GM23338 (cell line): ENCODE data around the gene FAM117B. TPM values are rescaled to one million over a fixed set of nuclear protein-coding genes. Genes with fewer than 3 reads are reported as not detected.

Experiments used
- ATAC-seq: fragments of 200-7000 bp; cut with Tn5 transposase; 3 replicates; pipeline ENCODE4 v1.9.1; 2020
- DNase-seq: peaks from one replicate; pipeline ENCODE4 v3.0.0-alpha.2; 2015; ENCODE audit warnings: low spot score
- H2AFZ ChIP-seq: fragments of 200-600 bp; sonication (generic); 2 replicates; pipeline ENCODE4 v1.8.0; 2016; ENCODE audit warnings: antibody characterized with exemption, mild to moderate bottlenecking, moderate library complexity
- H3F3A ChIP-seq: fragments of 200-600 bp; sonication (generic); replicated peaks from 2 replicates; pipeline ENCODE4 v1.8.0; 2017; ENCODE audit warnings: antibody characterized with exemption, mixed run types, low read depth
- H3K27ac ChIP-seq: fragments of 200-600 bp; sonication (generic); 2 replicates; pipeline ENCODE4 v1.6.1; 2016; ENCODE audit warnings: low read depth
- H3K27me3 ChIP-seq: fragments of 200-600 bp; sonication (generic); 2 replicates; pipeline ENCODE4 v1.8.0; 2016; ENCODE audit warnings: mild to moderate bottlenecking, mixed run types, moderate library complexity; ENCODE audit not compliant: insufficient read depth
- H3K36me3 ChIP-seq: fragments of 200-600 bp; sonication (generic); 2 replicates; pipeline ENCODE4 v1.8.0; 2016; ENCODE audit warnings: mild to moderate bottlenecking; ENCODE audit not compliant: insufficient read depth
- H3K4me1 ChIP-seq: fragments of 200-600 bp; sonication (generic); 2 replicates; pipeline ENCODE4 v1.8.0; 2016; ENCODE audit warnings: mild to moderate bottlenecking, moderate library complexity; ENCODE audit not compliant: insufficient read depth
- H3K4me2 ChIP-seq: fragments of 200-600 bp; sonication (generic); 2 replicates; pipeline ENCODE4 v1.7.1; 2017; ENCODE audit warnings: mixed run types
- H3K4me3 ChIP-seq: fragments of 200-600 bp; sonication (generic); 2 replicates; pipeline ENCODE4 v1.6.1; 2016; ENCODE audit warnings: mixed run types
- H3K79me2 ChIP-seq: fragments of 200-600 bp; sonication (generic); replicated peaks from 2 replicates; pipeline ENCODE4 v1.8.0; 2017; ENCODE audit warnings: mild to moderate bottlenecking; ENCODE audit not compliant: insufficient read depth
- H3K9me2 ChIP-seq: fragments of 200-600 bp; sonication (generic); 2 replicates; pipeline ENCODE4 v1.8.0; 2017; ENCODE audit not compliant: insufficient read depth
- H4K20me1 ChIP-seq: fragments of 200-600 bp; sonication (generic); replicated peaks from 2 replicates; pipeline ENCODE4 v1.8.0; 2017; ENCODE audit warnings: mild to moderate bottlenecking; ENCODE audit not compliant: insufficient read depth
- H3K27ac Mint-ChIP-seq: 2 replicates; pipeline ENCODE4 v1.8.0; 2020; ENCODE audit warnings: inconsistent platforms, mild to moderate bottlenecking, moderate library complexity, mixed read lengths
- H3K27me3 Mint-ChIP-seq: 3 replicates; pipeline ENCODE4 v1.8.0; 2022; ENCODE audit warnings: low read depth, mild to moderate bottlenecking, moderate library complexity, mixed read lengths, inconsistent platforms; ENCODE audit not compliant: insufficient read depth, poor library complexity
- H3K36me3 Mint-ChIP-seq: 3 replicates; pipeline ENCODE4 v1.8.0; 2021; ENCODE audit warnings: low read depth, mild to moderate bottlenecking, inconsistent platforms, moderate library complexity, mixed read lengths
- H3K4me1 Mint-ChIP-seq: 3 replicates; pipeline ENCODE4 v1.8.0; 2020; ENCODE audit warnings: mild to moderate bottlenecking, inconsistent platforms, mixed read lengths
- H3K4me3 Mint-ChIP-seq: 3 replicates; pipeline ENCODE4 v1.8.0; 2021; ENCODE audit warnings: moderate library complexity, mild to moderate bottlenecking, inconsistent platforms, mixed read lengths
- H3K9me3 Mint-ChIP-seq: 3 replicates; pipeline ENCODE4 v1.8.0; 2020; ENCODE audit warnings: moderate library complexity, mild to moderate bottlenecking, inconsistent platforms, mixed read lengths
- CREB1 ChIP-seq: fragments of 250-450 bp; sonication (Bioruptor Pico); IDR thresholded peaks from 2 replicates; pipeline ENCODE4 v1.5.0; 2020; ENCODE audit warnings: low read depth, mild to moderate bottlenecking, moderate library complexity
- CTCF ChIP-seq, 2 experiments: fragments of 200-600 bp in 1 of 2; sonication (generic) in 1 of 2; conservative IDR thresholded peaks; 2 replicates each; pipeline versions ENCODE4 v1.5.1 to v1.6.1; 2016 to 2017; ENCODE audit warnings: antibody characterized with exemption in 2 of 2, low read depth in 2 of 2, mild to moderate bottlenecking in 2 of 2, moderate library complexity in 1 of 2
- EZH2 ChIP-seq: fragments of 200-600 bp; sonication (generic); IDR thresholded peaks from one replicate; pipeline ENCODE4 v1.8.0; 2017; ENCODE audit warnings: antibody characterized with exemption, mild to moderate bottlenecking, low read depth; ENCODE audit not compliant: unreplicated experiment
- EZH2phosphoT487 ChIP-seq: fragments of 200-600 bp; sonication (generic); IDR thresholded peaks from one replicate; pipeline ENCODE4 v1.8.1; 2018; ENCODE audit warnings: antibody characterized with exemption; ENCODE audit not compliant: unreplicated experiment
- JUNB ChIP-seq: IDR thresholded peaks from one replicate; pipeline ENCODE4 v1.6.1; 2016; ENCODE audit warnings: antibody characterized with exemption; ENCODE audit not compliant: unreplicated experiment
- NANOG ChIP-seq: IDR thresholded peaks from 2 replicates; pipeline ENCODE4 v1.6.1; 2016; ENCODE audit warnings: antibody characterized with exemption, borderline replicate concordance
- POLR2AphosphoS5 ChIP-seq: IDR thresholded peaks from 2 replicates; pipeline ENCODE4 v1.6.1; 2016; ENCODE audit warnings: antibody characterized with exemption, low read depth
- REST ChIP-seq: IDR thresholded peaks from one replicate; pipeline ENCODE4 v1.6.1; 2018; ENCODE audit warnings: antibody characterized with exemption; ENCODE audit not compliant: unreplicated experiment
- STAT1 ChIP-seq: IDR thresholded peaks from one replicate; pipeline ENCODE4 v1.6.1; 2016; ENCODE audit warnings: antibody characterized with exemption; ENCODE audit not compliant: unreplicated experiment
- ZNF114 ChIP-seq: fragments of 250-450 bp; sonication (Bioruptor Pico); IDR thresholded peaks from 2 replicates; pipeline ENCODE4 v1.5.0; 2020; ENCODE audit warnings: mild to moderate bottlenecking, moderate library complexity
- ZNF331 ChIP-seq: fragments of 250-450 bp; sonication (Bioruptor Pico); IDR thresholded peaks from 2 replicates; pipeline ENCODE4 v1.5.0; 2020; ENCODE audit warnings: low read depth, mild to moderate bottlenecking, moderate library complexity
- polyA plus RNA-seq: library from polyadenylated mRNA; unstranded; fragments of >200 nt; fragmentation: Nextera tagmentation; extraction: Ambion mirVana; gene quantifications from 2 replicates; pipeline ENCODE4 v1.2.1, GENCODE V29; 2016
- total RNA-seq: library from RNA; depleted of rRNA; stranded (reverse); fragments of >200 nt; shearing (Covaris generic); gene quantifications from 2 replicates; pipeline ENCODE4 v1.2.3, GENCODE V29; 2014
- TF ChIP-seq, protein P1 (sequence below): IDR thresholded peaks from 2 replicates; pipeline ENCODE4 v1.6.1; 2016; ENCODE audit warnings: antibody characterized with exemption
- TF ChIP-seq, protein P2 (sequence below): fragments of 250-450 bp; sonication (Bioruptor Pico); IDR thresholded peaks from 2 replicates; pipeline ENCODE4 v1.5.0; 2020; ENCODE audit warnings: mild to moderate bottlenecking, moderate library complexity

Gene FAM117B
- total and polyA plus RNA-seq, 2 experiments from 2014 or later: 8.4 to 23.0 TPM

DNA sequence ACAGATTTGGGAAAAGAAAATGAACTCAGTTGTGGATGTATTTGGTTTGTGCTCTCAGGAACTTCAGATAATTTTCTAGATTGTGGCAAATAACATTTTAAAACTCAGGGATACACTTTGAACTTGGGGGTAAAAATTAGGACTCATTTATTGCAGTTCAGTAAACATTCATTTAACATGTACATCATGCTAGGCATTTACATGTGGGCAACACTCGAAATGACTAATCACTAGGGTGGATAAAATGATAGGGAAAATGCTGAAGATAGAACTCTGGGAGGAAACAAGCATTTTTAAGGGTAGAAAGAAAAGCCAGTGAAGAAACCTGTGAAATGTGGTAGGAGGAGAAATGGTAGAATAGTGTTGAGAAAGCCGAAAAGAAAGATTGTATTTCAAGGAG is 7.8 kb downstream of the FAM117B start:
- H3K36me3 Mint-ChIP-seq: no peaks in the 10 kb centered on the region
- no peaks in the 10 kb centered on the region for H3F3A ChIP-seq
- H3K4me1 ChIP-seq: peaks cover 7% of the 10 kb centered on the region; the same call in 1 of the 2 replicates
- no peak overlapping the region for H3K4me2 ChIP-seq
- no peaks in the 10 kb centered on the region for H3K27me3 ChIP-seq
- H3K9me3 Mint-ChIP-seq: no peaks in the 10 kb centered on the region
- no peaks in the 10 kb centered on the region for H3K27me3 Mint-ChIP-seq
- no peak overlapping the region for H3K4me3 Mint-ChIP-seq
- H3K4me1 Mint-ChIP-seq: peaks cover 12% of the 10 kb centered on the region
- no peaks in the 10 kb centered on the region for H3K36me3 ChIP-seq
- H2AFZ ChIP-seq: no peak overlapping the region
- no peaks in the 10 kb centered on the region for H3K9me2 ChIP-seq
- no peak for TF ChIP-seq CTCF (conservative IDR thresholded peaks at IDR 0.05; ENCODE audit: low read depth in 2 of 2)
- TF ChIP-seq, protein P1, sequence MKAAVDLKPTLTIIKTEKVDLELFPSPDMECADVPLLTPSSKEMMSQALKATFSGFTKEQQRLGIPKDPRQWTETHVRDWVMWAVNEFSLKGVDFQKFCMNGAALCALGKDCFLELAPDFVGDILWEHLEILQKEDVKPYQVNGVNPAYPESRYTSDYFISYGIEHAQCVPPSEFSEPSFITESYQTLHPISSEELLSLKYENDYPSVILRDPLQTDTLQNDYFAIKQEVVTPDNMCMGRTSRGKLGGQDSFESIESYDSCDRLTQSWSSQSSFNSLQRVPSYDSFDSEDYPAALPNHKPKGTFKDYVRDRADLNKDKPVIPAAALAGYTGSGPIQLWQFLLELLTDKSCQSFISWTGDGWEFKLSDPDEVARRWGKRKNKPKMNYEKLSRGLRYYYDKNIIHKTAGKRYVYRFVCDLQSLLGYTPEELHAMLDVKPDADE: no peak
- TF ChIP-seq EZH2: no peak
- TF ChIP-seq STAT1: no peak
- no peak for TF ChIP-seq JUNB
- TF ChIP-seq REST: no peak
- no peak for TF ChIP-seq ZNF331 (CRISPR knock-in tag)
- TF ChIP-seq, protein P2, sequence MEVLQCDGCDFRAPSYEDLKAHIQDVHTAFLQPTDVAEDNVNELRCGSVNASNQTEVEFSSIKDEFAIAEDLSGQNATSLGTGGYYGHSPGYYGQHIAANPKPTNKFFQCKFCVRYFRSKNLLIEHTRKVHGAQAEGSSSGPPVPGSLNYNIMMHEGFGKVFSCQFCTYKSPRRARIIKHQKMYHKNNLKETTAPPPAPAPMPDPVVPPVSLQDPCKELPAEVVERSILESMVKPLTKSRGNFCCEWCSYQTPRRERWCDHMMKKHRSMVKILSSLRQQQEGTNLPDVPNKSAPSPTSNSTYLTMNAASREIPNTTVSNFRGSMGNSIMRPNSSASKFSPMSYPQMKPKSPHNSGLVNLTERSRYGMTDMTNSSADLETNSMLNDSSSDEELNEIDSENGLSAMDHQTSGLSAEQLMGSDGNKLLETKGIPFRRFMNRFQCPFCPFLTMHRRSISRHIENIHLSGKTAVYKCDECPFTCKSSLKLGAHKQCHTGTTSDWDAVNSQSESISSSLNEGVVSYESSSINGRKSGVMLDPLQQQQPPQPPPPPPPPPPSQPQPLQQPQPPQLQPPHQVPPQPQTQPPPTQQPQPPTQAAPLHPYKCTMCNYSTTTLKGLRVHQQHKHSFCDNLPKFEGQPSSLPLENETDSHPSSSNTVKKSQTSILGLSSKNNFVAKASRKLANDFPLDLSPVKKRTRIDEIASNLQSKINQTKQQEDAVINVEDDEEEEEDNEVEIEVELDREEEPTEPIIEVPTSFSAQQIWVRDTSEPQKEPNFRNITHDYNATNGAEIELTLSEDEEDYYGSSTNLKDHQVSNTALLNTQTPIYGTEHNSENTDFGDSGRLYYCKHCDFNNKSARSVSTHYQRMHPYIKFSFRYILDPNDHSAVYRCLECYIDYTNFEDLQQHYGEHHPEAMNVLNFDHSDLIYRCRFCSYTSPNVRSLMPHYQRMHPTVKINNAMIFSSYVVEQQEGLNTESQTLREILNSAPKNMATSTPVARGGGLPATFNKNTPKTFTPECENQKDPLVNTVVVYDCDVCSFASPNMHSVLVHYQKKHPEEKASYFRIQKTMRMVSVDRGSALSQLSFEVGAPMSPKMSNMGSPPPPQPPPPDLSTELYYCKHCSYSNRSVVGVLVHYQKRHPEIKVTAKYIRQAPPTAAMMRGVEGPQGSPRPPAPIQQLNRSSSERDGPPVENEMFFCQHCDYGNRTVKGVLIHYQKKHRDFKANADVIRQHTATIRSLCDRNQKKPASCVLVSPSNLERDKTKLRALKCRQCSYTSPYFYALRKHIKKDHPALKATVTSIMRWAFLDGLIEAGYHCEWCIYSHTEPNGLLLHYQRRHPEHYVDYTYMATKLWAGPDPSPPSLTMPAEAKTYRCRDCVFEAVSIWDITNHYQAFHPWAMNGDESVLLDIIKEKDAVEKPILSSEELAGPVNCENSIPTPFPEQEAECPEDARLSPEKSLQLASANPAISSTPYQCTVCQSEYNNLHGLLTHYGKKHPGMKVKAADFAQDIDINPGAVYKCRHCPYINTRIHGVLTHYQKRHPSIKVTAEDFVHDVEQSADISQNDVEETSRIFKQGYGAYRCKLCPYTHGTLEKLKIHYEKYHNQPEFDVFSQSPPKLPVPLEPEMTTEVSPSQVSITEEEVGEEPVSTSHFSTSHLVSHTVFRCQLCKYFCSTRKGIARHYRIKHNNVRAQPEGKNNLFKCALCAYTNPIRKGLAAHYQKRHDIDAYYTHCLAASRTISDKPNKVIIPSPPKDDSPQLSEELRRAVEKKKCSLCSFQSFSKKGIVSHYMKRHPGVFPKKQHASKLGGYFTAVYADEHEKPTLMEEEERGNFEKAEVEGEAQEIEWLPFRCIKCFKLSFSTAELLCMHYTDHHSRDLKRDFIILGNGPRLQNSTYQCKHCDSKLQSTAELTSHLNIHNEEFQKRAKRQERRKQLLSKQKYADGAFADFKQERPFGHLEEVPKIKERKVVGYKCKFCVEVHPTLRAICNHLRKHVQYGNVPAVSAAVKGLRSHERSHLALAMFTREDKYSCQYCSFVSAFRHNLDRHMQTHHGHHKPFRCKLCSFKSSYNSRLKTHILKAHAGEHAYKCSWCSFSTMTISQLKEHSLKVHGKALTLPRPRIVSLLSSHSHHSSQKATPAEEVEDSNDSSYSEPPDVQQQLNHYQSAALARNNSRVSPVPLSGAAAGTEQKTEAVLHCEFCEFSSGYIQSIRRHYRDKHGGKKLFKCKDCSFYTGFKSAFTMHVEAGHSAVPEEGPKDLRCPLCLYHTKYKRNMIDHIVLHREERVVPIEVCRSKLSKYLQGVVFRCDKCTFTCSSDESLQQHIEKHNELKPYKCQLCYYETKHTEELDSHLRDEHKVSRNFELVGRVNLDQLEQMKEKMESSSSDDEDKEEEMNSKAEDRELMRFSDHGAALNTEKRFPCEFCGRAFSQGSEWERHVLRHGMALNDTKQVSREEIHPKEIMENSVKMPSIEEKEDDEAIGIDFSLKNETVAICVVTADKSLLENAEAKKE (CRISPR knock-in tag): no peak
- TF ChIP-seq NANOG: no peak
- TF ChIP-seq CREB1: no peak
- TF ChIP-seq EZH2phosphoT487: no peak
- TF ChIP-seq ZNF114: no peak
- TF ChIP-seq POLR2AphosphoS5: no peak
- H3K27ac Mint-ChIP-seq: no peak overlapping the region
- H3K79me2 ChIP-seq: peaks cover 99% of the 10 kb centered on the region
- no peak overlapping the region for H3K4me3 ChIP-seq
- peaks cover 29% of the 10 kb centered on the region for H4K20me1 ChIP-seq
- no peak overlapping the region for H3K27ac ChIP-seq
- ATAC-seq (no peak), DNase-seq (no peak)
